Adrenal gland (tissue), 5 donors: ENCODE measurements around the gene ABLIM2.

ENCODE experiments used
- CTCF ChIP-seq, 6 experiments: fragments of 450-650 bp in 4 of 6; fragments of 200-600 bp in 2 of 6; sonication (generic) in 1 of 6; IDR thresholded peaks; 1 replicate in 5 of 6; 2 replicates in 1 of 6; pipeline versions ENCODE4 v1.5.1 to v1.8.0; 2016 to 2021; ENCODE audit warnings: antibody characterized with exemption in 6 of 6, mild to moderate bottlenecking in 2 of 6, moderate library complexity in 1 of 6
- POLR2A ChIP-seq, 2 donors: fragments of 450-650 bp; IDR thresholded peaks; one replicate each; pipeline ENCODE4 v1.6.1; 2017; ENCODE audit warnings: antibody characterized with exemption in 2 of 2, mild to moderate bottlenecking in 2 of 2, moderate library complexity in 1 of 2
- donor health status: DM: no; HTN: no; CAD: no.

GRCh38 chr4:7956934-7957656 is 201.5 kb downstream of the ABLIM2 start:
- TF ChIP-seq CTCF (IDR thresholded peaks at IDR 0.05): no peak
- no peak for TF ChIP-seq POLR2A (IDR thresholded peaks at IDR 0.05)
